NCI-H1694 treated with DMSO at 0.1 percent for 48 hours (cell line): ENCODE data around the gene KIFC1.

Experiments used
- DNase-seq: peaks from one replicate; lab custom pipeline; 2025; lab: John Stamatoyannopoulos, UW

The KIFC1 gene

DNA sequence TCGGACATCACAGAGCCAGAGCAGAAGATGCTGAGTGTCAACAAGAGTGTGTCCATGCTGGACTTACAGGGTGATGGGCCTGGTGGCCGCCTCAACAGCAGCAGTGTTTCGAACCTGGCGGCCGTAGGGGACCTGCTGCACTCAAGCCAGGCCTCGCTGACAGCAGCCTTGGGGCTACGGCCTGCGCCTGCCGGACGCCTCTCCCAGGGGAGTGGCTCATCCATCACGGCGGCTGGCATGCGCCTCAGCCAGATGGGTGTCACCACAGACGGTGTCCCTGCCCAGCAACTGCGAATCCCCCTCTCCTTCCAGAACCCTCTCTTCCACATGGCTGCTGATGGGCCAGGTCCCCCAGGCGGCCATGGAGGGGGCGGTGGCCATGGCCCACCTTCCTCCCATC, 51.4 kb downstream of the KIFC1 start:
- no peak for DNase-seq

DNA sequence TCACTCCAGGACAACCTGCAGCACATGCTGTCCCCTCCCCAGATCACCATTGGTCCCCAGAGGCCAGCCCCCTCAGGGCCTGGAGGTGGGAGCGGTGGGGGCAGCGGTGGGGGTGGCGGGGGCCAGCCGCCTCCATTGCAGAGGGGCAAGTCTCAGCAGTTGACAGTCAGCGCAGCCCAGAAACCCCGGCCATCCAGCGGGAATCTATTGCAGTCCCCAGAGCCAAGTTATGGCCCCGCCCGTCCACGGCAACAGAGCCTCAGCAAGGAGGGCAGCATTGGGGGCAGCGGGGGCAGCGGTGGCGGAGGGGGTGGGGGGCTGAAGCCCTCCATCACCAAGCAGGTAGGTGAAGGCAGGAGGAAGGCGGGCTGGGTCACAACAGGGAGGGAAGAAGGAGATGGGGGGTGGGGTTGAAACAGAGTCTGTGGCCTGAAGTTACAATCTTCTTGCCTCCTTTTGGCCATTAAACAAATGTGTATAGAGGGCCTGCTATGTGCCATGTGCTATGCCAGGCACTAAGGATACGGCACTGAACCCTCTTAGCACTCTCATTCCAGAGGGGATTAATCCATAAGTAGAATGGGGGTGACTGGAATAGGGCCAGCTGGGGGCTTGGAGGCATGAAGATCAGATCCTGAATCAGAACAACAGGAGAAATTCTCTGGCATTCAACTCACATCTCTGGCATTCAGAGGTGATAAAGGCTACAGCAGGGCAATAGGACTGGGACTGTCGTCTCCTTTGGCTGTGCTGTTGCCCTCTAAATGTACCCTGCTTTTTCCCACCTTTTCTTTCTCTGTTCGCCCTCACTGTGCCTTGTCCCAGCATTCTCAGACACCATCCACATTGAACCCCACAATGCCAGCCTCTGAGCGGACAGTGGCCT, 52.2 kb downstream of the KIFC1 start:
- no peak for DNase-seq

DNA sequence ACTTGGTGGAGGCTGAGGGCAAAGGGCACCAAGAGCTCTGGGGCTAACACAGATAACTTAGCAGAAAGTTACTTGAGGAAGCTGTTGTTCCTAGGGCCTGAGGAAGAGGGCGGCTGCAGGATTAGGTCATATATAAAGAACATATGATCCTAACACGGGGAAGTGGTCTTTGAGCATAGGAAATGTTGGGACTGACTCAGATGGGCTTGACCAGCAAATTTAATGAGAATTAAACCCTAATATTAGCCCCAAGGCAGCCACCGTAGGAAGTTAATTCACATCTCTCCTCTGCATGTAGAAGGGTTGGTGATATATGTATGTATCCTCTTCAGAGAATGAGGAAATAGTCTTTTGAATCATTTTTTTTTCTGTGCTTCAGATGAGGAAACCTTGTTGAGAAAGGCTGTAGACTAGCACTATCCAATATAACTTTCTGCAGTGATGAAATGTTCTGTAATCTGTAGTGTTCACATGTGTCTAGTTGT, 53.5 kb downstream of the KIFC1 start:
- no peak for DNase-seq

DNA sequence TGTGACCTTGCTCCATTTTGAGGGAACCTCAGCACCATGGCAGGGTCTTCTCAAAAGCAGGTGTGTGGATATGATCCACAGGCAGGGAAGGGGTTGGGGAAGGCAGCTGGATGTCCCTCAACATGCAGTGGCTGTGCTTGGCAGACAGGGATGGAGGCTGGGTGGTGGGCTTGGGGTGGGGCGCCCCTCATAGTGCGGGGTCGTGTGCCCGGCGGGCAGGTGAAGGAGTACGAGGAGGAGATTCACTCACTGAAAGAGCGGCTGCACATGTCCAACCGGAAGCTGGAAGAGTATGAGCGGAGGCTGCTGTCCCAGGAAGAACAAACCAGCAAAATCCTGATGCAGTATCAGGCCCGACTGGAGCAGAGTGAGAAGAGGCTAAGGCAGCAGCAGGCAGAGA, 54.7 kb downstream of the KIFC1 start:
- DNase-seq: no peak

DNA sequence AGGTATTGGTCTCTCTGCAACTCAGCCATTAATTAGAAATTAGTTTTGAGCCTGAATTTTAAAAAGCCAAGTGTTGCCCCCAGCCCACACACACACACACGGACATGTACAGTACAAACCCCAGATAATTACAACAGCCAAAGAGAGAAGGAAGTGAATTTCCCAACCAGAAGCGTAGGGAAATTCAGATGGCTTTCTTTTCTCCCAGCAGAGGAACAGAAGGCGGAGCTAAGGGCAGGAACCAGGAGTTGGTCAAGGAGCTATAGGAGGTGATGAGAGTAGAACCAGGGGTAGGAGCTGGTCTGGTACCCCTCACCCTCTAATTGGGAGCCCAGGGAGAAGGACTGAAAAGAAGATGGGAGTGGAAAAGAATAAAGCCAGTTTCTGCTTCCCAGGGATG, 58.8 kb downstream of the KIFC1 start:
- no peak for DNase-seq

DNA sequence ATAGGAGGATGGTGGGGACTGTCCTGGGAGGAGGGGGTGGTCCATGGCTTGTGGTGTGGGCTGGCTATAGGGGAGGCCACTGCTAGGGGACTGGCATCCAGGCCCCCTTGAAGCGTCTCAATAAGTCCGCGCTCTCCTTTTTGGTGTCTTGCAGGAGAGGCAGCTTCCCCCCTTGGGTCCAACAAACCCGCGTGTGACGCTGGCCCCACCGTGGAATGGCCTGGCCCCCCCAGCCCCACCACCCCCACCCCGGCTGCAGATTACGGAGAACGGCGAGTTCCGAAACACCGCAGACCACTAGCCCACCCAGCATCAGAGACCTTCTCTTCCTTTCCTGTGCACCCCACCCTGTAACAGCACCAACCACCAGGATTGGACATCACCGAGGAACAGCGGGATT, 60.0 kb downstream of the KIFC1 start:
- no peak for DNase-seq

DNA sequence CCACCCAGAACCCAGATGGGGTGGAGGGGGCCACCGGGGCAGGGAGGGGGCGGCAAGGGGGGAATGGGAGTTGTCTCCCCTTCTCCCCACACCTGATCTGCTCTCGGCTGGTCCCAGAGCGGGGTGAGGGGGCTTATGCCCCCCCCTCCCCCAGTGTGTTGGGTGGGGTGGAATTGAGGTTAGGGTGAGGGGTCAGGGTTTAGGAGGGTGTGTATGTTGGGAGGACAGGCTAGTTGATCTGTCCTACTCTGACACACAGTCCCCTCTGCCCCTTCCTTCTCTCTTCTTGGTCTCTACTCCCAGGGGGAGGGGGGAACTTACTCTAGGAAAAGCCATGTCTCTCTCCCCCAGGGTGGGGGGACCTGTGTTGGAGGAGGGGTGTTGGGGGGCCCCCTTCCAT, 60.9 kb downstream of the KIFC1 start:
- DNase-seq: no peak

DNA sequence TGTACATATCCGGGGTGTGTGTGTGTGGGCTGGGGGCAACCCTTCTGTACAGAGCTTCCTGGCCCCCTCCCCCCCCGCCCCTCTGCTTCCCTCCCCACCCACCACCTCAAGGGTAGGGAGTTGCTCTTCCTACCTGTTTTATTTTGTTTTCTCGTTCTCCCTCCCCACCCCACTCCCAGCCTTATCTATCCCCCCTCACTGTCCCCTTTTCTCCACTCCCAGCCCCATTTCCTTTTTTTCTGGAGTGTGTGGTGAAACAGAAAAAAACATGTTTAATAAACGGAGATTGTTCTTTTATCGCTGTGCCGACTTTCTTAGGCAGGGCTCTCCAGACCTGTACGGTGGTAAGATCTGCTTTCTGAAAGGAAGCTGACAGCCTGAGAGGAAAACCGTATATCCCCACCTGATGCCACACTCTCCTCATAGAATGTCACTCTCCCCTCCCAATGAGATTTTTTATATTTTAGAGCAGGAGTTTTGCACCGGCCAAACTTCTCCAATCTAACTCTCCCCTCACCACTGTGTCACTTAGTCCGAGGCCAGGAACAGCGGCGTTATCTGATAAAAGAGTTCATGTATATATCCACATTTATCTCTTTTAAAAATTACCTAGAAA, 61.9 kb downstream of the KIFC1 start:
- DNase-seq: no peak

DNA sequence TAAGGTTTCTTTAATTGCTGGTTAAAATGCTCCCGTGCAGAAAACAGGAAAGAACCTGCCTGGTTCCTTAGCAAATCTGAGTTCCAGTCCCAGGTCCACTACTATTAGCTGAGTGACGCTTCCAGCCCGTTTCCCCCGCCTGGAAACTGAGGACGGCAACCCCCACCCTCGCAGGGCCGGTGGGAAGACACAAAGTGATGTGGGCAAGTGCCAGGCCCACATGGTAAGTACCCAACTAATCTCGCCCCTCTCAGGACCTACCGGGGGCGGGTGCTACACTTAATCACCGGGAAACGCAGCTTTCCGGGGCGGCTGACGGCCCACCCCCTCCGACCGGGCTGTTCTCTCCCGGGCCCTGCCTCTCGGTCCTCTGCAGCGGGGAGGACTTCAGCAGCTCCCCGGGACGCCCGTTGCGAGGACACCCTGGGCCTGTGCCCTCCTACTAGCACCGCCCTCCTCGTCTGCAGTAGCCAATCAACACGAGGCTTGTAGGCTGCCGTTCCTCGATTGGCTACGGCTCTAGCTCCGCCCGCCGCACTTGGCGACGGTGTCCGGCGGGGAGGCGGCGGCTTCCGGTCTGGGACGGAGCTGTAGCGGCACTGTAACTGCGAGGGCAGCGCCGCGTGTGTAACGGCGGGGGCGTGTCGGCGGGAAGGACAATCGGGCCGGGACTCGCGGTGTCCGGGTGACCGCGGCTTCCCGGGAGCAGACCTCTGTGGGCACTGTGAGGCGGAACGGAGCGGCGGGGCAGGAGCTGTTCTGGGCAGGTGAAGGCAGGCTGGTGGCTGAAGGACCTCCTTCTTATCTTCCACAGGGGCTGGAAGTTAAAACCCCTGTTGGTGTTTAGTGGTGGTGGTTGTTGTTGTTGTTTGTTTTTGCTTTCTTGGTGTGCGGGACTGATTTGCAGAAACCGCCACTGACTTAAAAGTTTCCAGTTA, 62.7 kb downstream of the KIFC1 start, which contains the start of gene ZBTB9:
ZBTB9 (plus strand) TSS at position 568 of the 938 bp plus-strand sequence. CDS start 525 bp downstream, outside the sequence.
- DNase-seq: peak; percentile 87

DNA sequence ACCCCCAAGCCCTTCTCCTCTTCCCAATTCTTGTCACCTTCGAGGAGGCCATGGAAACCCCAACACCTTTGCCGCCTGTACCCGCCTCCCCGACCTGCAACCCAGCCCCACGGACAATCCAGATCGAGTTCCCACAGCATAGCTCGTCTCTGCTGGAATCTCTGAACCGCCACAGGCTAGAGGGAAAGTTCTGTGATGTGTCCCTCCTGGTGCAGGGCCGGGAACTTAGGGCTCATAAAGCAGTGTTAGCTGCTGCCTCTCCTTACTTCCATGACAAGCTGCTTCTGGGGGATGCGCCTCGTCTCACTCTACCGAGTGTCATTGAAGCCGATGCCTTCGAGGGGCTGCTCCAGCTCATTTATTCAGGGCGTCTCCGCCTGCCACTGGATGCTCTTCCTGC, 63.4 kb downstream of the KIFC1 start:
- no peak for DNase-seq

DNA sequence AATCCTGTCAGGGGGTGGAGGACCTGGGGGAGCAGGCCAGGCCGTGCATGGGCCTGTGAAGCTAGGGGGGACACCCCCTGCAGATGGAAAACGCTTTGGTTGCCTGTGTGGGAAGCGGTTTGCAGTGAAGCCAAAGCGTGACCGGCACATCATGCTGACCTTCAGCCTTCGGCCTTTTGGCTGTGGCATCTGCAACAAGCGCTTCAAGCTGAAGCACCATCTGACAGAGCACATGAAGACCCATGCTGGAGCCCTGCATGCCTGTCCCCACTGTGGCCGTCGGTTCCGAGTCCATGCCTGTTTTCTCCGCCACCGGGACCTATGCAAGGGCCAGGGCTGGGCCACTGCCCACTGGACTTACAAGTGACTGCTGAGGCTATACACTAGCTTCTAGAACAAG, 64.5 kb downstream of the KIFC1 start:
- DNase-seq: no peak

DNA sequence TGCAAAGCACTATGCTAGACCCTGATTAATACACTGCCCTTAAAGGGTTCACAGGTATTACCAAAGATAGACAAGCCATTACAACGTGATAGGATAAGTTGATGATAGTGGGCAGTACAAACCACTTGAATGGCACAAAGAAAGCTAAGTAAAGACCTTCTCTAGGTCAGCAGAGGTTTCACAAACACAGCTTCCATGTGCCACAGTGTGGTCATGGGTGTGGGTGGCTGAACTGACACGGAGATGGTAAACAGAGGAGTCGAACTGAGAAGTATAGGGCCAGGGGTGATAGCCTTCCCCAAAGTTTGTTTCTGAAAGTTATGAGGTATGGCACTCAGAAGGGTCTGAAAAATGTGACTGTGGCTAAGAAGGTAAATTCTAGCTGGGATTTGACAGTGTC, 67.1 kb downstream of the KIFC1 start:
- DNase-seq: no peak

DNA sequence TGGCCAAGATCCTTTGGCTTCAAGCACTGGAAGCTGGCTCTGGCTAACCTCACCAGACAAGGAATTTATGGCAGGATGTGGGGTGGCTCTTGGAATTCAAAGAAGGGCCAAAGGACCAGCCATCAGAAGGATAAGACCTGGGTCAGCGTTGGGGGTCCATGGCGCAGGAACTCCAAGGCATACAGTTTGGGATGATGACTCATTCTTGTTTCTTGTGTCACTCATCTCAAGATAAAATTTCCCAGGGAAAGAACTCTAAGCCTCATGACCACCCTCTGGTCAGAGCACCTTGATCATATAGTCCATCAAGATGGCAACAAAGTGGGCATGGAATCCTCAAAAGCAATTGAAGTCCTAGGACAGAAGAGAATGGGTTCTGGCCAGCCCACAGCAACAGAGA, 67.6 kb downstream of the KIFC1 start:
- DNase-seq: no peak
